ENCODE measurements around the gene MEGF6.

MEGF6 gene

DNA sequence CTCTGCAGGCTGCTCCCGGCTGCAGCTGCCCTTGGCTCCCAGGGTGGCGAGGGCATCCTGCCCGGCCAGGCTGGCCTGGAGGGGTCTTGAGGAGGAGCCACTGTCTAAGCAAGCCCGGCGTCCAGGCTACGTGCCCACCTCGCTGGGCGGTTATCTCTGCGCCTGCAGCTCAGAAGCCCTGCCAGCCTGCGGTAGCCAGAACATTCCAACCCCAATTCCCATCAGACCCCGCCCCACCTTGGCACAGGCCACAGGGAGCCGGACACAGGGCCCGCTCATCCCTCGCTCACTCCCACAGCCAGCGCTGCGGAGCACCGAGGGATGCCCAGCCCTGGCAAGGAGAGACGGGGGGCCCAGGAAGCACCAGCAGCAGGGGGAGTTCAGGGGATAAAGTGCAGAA lies 53.9 kb downstream of the MEGF6 start:
- TF ChIP-seq, protein P1, sequence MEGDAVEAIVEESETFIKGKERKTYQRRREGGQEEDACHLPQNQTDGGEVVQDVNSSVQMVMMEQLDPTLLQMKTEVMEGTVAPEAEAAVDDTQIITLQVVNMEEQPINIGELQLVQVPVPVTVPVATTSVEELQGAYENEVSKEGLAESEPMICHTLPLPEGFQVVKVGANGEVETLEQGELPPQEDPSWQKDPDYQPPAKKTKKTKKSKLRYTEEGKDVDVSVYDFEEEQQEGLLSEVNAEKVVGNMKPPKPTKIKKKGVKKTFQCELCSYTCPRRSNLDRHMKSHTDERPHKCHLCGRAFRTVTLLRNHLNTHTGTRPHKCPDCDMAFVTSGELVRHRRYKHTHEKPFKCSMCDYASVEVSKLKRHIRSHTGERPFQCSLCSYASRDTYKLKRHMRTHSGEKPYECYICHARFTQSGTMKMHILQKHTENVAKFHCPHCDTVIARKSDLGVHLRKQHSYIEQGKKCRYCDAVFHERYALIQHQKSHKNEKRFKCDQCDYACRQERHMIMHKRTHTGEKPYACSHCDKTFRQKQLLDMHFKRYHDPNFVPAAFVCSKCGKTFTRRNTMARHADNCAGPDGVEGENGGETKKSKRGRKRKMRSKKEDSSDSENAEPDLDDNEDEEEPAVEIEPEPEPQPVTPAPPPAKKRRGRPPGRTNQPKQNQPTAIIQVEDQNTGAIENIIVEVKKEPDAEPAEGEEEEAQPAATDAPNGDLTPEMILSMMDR (conservative IDR thresholded peaks at IDR 0.05), result no peak
- H3K27ac ChIP-seq, result no peak overlapping the region

DNA sequence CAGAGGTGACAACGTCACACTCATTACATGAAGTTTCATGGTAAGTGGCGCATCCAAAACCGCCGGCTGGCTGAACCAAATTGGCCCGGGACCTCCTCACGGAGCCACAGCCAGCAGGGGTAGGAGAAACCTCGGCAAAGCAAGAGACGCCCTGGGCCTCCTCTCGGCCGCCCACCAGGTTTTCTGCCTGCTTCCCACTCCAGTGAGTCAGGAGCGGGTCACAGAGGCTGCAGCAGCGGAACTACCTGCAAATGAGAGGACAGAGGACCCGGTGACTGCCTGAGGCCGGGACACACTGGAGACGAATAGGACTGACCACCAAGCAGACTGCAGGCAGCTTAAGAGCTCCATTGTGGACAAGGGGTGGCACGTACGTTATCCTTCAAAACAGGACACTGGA lies 55.0 kb downstream of the MEGF6 start:
- TF ChIP-seq, protein P1 (conservative IDR thresholded peaks at IDR 0.05), result no peak
- no peak overlapping the region for H3K27ac ChIP-seq

DNA sequence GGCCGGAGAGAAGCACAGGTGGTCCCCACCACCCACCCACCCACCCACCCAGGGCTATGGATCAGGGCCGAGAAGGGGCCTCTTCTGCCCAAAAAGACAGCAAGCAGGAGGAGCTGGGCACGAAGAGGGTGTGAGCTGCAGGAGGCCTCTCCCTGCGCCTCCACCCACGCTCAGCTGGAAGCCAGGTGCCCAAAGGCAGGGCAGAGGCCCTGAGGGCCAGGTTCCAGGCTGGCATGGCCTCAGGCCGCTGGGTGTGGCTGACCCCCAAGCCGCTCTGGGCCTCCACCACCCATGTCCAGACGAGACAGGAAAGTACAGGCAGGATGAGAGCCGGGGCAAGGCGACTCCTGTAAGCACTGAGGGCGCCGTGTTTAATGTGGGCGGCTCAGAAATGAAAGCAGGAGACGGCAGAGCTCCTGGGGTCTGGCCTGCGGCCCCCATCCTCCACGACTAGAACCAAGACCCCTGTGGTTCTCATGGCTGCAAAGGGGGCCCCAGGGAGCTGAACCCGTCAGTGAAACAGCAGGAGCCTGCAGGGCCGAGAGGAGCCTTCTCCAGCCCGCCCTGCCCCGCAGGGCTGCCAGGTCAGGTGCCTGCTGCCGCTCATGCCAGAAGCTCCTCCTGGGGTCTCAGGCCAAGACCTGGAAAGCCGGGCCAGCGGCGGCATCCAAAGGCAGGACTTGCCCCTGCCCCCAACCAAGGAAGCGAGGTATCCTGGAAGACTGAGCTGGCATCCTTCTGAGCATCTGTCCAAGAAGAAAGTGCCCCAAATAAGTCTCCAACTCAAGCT lies 56.0 kb downstream of the MEGF6 start:
- TF ChIP-seq, protein P1 (conservative IDR thresholded peaks at IDR 0.05), result no peak
- no peak overlapping the region for H3K27ac ChIP-seq

DNA sequence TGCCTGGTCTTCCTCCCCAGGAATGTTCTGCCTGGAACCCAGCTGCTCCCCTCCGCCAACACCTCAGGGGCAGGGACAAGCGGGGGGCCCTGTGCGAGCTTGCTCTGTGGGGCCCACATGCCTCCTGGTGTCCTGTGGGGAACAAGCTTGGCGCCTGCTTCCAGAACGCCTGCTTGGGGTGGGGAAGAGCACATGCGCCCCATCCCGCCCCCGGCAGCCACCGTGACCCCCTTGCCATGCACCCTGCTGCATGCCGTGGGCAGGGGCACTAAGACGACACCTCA lies 57.4 kb downstream of the MEGF6 start:
- H3K27ac ChIP-seq, result peak overlapping the region; percentile 74
- TF ChIP-seq, protein P1 (conservative IDR thresholded peaks at IDR 0.05), result no peak

DNA sequence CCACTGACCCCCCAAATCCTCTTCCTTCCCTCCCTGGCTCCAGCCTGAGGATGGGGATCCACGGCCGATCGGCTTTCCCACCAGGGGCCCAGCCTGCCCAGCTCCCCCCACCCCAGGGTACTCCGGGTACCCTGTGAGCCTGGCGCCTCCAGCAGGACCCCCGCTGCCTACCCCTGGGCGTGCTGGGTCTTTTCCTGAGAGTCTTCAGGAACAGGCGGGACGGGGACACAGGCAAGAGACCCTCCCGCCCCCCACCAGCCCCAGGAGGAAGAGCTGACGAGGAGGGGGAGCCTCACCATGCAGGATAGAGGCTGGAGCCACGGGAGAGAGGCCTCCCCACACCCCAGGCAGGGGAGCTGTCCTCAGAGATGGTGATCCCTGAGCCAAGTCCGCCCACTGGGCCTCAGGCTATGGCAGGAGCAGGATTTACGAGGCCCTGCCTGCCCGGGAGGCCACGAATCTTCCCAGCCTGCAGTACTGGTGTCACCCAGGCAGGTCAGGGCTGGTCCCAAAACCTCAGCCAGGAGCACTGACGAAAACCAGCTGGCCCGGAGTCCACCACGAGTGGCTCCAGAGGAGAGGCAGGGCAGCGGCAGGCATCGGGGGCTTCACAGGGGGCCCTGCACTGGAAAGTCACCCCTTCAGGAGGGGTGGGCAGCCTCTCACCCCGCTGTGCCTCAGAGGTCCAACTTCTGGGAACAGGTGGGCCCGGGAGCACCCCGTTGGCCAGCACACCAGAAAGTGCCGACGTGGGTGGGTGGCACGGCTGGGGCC lies 58.0 kb downstream of the MEGF6 start:
- peak overlapping the region; percentile 74 for H3K27ac ChIP-seq
- TF ChIP-seq, protein P1 (conservative IDR thresholded peaks at IDR 0.05), result peak; percentile 15; the same call in 1 of the 2 replicates

DNA sequence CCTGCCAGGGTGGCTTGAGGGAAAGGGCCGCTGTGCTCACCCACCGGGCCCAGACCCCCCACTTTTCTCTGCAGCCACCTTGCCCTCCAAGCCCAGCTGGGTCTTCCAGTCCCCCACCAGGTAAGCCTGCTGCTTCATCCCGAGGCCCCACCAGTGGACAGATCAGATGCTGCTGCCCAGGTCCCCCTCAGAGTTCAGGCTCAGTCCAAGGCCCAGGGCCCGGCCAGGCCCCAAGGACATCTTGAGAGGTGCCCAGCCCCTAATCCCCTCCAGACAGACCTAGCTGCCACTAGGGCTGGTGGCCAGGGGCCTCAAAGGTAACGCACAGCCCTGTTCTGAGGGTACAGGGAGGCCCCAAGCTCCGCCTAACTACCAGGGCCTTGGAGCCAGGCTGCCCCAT lies 58.6 kb downstream of the MEGF6 start:
- TF ChIP-seq, protein P1 (conservative IDR thresholded peaks at IDR 0.05), result no peak
- peak overlapping the region; percentile 74 for H3K27ac ChIP-seq

DNA sequence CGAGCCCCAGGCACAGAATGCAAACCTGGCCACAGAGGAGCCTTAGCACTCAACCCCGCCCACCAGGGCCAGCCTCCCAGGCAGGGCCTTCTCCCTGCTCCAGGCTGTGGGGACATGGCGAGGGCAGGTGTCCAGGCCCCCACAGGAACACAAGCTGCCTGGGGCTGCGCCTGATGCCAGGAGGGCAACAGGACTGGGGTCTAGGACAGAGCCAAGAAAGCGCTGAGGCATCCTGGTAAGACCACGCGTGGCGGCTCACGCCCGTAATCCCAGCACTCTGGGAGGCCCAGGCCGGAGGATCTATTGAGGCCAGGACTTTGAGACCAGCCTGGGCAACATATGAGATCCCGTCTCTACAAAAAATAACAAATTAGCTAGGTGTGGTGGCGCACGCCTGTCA lies 59.1 kb downstream of the MEGF6 start:
- H3K27ac ChIP-seq, result peak overlapping the region; percentile 2; the same call in 1 of the 2 replicates
- TF ChIP-seq, protein P1 (conservative IDR thresholded peaks at IDR 0.05), result no peak
